Activated CD4-positive, alpha-beta memory T cell treated with anti-CD3 and anti-CD28 coated beads for 36 hours (primary cell): ENCODE data around the gene LRBA. TPM values are rescaled to one million over a fixed set of nuclear protein-coding genes. Genes with fewer than 3 reads are reported as not detected.

Source experiments
- CTCF ChIA-PET: fragments of 350-600 bp; sonication (Branson Sonifier 250); formaldehyde crosslinking; loops from one replicate; lab custom pipeline; 2021; ENCODE audit warnings: antibody characterized with exemption, inconsistent platforms; lab: Charles Lee
- POLR2A ChIA-PET: fragments of 350-600 bp; sonication (Branson Sonifier 250); formaldehyde crosslinking; loops from one replicate; lab custom pipeline; 2021; ENCODE audit warnings: antibody characterized with exemption; lab: Charles Lee
- DNase-seq: peaks from one replicate; pipeline ENCODE4 v3.0.0-alpha.2; 2020
- H3K27ac Mint-ChIP-seq: one replicate; pipeline ENCODE4 v1.8.0; 2021; ENCODE audit warnings: mixed read lengths
- H3K27me3 Mint-ChIP-seq: one replicate; pipeline ENCODE4 v1.8.0; 2021; ENCODE audit warnings: mixed read lengths
- H3K36me3 Mint-ChIP-seq: one replicate; pipeline ENCODE4 v1.8.0; 2021; ENCODE audit warnings: mixed read lengths
- H3K4me1 Mint-ChIP-seq: one replicate; pipeline ENCODE4 v1.8.0; 2021; ENCODE audit warnings: low read depth, mixed read lengths
- H3K4me3 Mint-ChIP-seq: one replicate; pipeline ENCODE4 v1.8.0; 2021; ENCODE audit warnings: mild to moderate bottlenecking, mixed read lengths
- H3K9me3 Mint-ChIP-seq: one replicate; pipeline ENCODE4 v1.8.0; 2021; ENCODE audit warnings: mixed read lengths
- intact Hi-C: fragments of 100-400 bp; cut with micrococcal nuclease; formaldehyde crosslinking; loops from one replicate; pipeline ENCODE4 v1.15.1; 2023
- total RNA-seq, 2 experiments: library from RNA; stranded (reverse); gene quantifications; one replicate each; pipeline ENCODE4 v1.2.3, GENCODE V29; 2021

The LRBA gene
- total RNA-seq, 2 experiments from 2014 or later = 62.4 to 63.7 TPM

- Mint-ChIP-seq H3K4me3 (no peak overlapping the region), H3K27me3 (no peaks in the 10 kb centered on the region), H3K9me3 (no peaks in the 10 kb centered on the region), H3K4me1 (no peaks in the 10 kb centered on the region), H3K27ac (no peak overlapping the region), H3K36me3 (peaks cover 7% of the 10 kb centered on the region)
- intact Hi-C loops = no loop called here
- CTCF ChIA-PET = no interaction called here
- POLR2A ChIA-PET = no interaction called here
- no peak for DNase-seq
Observed at GRCh38 chr4:150714462-150715438, 300.3 kb downstream of the LRBA start.

DNA sequence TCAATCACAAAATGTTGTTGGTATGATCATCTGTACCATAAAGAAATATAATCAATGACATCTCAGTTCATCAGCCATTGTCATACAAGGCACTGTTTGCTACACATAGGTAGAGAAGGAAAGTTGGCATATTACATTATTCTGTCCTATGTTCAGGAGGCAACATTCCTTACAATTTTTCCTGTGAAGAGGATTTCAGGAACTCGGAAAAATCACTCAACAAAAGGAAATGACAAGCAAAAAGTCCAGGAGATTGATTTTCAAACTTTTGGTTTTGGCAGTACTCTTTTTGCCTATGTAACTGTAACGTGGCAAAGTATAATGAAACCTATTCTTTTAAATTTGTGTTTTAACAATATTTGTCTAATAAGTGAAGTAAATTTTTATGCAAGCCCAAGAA lies 301.8 kb downstream of the LRBA start:
- intact Hi-C loops = no loop called here
- Mint-ChIP-seq H3K4me1 (no peaks in the 10 kb centered on the region), H3K36me3 (peaks cover 5% of the 10 kb centered on the region), H3K4me3 (no peak overlapping the region), H3K27ac (no peak overlapping the region), H3K27me3 (no peaks in the 10 kb centered on the region), H3K9me3 (no peaks in the 10 kb centered on the region)
- DNase-seq = no peak
- ChIA-PET POLR2A (no interaction called here), CTCF (no interaction called here)

DNA sequence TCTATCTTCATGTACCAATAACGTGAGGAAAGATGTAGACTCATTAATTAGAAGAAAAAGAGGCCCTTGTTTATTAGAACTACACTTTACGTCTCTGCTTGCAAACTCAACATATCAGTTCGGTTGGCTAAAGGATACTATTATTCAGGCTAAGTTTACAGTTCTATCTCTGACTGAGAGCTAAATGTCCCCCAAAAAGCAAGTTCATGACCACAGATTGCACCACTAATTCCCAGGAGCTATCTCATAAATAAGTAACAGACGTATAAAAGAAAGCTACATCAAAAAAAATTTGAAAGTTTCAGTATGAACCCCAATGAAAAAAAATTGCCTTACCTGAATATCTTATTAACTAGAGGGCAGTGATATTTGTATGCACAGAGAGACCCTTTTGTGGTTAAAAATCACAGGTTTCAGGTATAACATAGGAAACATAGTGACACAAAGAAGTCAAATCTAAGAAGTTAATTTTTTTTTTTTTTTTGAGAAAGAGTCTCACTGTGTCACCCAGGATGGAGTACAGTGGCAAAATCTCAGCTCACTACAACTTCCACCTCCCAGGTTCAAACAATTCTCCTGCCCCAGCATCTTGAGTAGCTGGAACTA lies 304.2 kb downstream of the LRBA start:
- no peak for DNase-seq
- Mint-ChIP-seq H3K36me3 (peaks cover 5% of the 10 kb centered on the region), H3K4me3 (no peak overlapping the region), H3K27ac (no peak overlapping the region), H3K9me3 (no peaks in the 10 kb centered on the region), H3K4me1 (no peaks in the 10 kb centered on the region), H3K27me3 (no peaks in the 10 kb centered on the region)
- ChIA-PET CTCF (no interaction called here), POLR2A (interaction anchor here (0.9 kb wide), 1 partner anchor 13 kb away, joined by 4 read pairs; no protein-coding TSS in a partner anchor)
- intact Hi-C loops = no loop called here

GRCh38 chr4:150708004-150708403 lies 307.1 kb downstream of the LRBA start:
- ChIA-PET POLR2A (no interaction called here), CTCF (no interaction called here)
- Mint-ChIP-seq H3K4me1 (no peaks in the 10 kb centered on the region), H3K4me3 (no peak overlapping the region), H3K27ac (no peak overlapping the region), H3K36me3 (peaks cover 3% of the 10 kb centered on the region), H3K27me3 (no peaks in the 10 kb centered on the region), H3K9me3 (no peaks in the 10 kb centered on the region)
- DNase-seq = no peak
- intact Hi-C loops = no loop called here

DNA sequence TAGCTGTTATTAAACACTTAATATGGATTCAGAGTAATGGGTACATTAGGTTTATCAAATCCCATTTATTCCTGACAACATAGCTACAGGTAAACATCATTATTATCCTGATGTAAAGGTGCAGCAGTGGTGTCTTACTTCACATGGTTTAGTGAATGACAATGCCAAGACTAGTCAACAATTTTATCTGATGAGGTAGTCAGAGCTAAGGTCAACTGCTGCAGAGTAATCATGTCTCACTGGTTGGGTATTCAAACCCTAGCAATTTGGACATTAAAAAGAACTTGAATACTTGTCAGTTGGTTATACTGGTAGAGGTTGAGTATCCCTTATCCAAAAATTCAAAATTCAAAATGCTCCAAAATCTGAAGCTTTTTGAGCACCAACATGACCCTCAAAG lies 315.5 kb downstream of the LRBA start:
- CTCF ChIA-PET = no interaction called here
- Mint-ChIP-seq H3K27ac (no peak overlapping the region), H3K9me3 (no peaks in the 10 kb centered on the region)

DNA sequence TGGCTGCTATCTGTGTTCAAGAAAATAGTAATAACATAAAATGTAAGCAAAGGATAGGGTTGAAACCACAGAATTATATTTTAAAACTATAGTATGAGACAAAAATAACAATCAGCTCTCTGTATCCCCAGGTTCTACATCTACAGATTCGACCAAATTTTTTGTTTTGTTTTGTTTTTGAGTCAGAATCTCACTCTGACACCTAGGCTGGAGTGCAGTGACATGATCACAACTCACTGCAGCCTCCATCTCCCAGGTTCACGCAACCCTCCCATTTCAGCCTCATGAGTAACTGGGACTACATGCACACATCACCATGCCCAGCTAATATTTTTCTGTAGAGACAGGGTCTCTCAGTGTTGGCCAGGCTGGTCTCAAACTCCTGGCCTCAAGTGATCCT lies 319.9 kb downstream of the LRBA start:
- H3K27ac Mint-ChIP-seq = no peak overlapping the region
- no peak overlapping the region for H3K4me3 Mint-ChIP-seq
- intact Hi-C loops = no loop called here
- no peaks in the 10 kb centered on the region for H3K9me3 Mint-ChIP-seq
- no peak for DNase-seq
- H3K36me3 Mint-ChIP-seq = peaks cover 4% of the 10 kb centered on the region
- peaks cover 5% of the 10 kb centered on the region for H3K4me1 Mint-ChIP-seq
- H3K27me3 Mint-ChIP-seq = no peaks in the 10 kb centered on the region
- POLR2A ChIA-PET = no interaction called here
- CTCF ChIA-PET = no interaction called here

More for the DNA sequence above, 315.5 kb downstream of the LRBA start:
- no peak for DNase-seq
- intact Hi-C loops = no loop called here
- Mint-ChIP-seq H3K4me1 (peaks cover 2% of the 10 kb centered on the region), H3K4me3 (no peak overlapping the region), H3K36me3 (no peaks in the 10 kb centered on the region), H3K27me3 (no peaks in the 10 kb centered on the region)
- POLR2A ChIA-PET = no interaction called here

- H3K36me3 Mint-ChIP-seq = peaks cover 4% of the 10 kb centered on the region
- intact Hi-C loops = no loop called here
- no peaks in the 10 kb centered on the region for H3K27me3 Mint-ChIP-seq
- no peak for DNase-seq
- H3K4me3 Mint-ChIP-seq = no peak overlapping the region
- H3K4me1 Mint-ChIP-seq = peaks cover 5% of the 10 kb centered on the region
- ChIA-PET POLR2A (no interaction called here), CTCF (interaction anchor here (0.7 kb wide), 2 partner anchors 125 to 403 kb away, joined by 3 to 5 read pairs; no protein-coding TSS in a partner anchor)
- no peaks in the 10 kb centered on the region for H3K9me3 Mint-ChIP-seq
- H3K27ac Mint-ChIP-seq = no peak overlapping the region
Observed at GRCh38 chr4:150694438-150694837, 320.6 kb downstream of the LRBA start.

- ChIA-PET POLR2A (no interaction called here), CTCF (no interaction called here)
- Mint-ChIP-seq H3K27ac (no peak overlapping the region), H3K36me3 (peaks cover 8% of the 10 kb centered on the region), H3K9me3 (no peaks in the 10 kb centered on the region), H3K4me1 (no peaks in the 10 kb centered on the region), H3K4me3 (no peak overlapping the region), H3K27me3 (no peaks in the 10 kb centered on the region)
- intact Hi-C loops = no loop called here
- DNase-seq = no peak
Observed at GRCh38 chr4:150683775-150684350, 331.2 kb downstream of the LRBA start.

DNA sequence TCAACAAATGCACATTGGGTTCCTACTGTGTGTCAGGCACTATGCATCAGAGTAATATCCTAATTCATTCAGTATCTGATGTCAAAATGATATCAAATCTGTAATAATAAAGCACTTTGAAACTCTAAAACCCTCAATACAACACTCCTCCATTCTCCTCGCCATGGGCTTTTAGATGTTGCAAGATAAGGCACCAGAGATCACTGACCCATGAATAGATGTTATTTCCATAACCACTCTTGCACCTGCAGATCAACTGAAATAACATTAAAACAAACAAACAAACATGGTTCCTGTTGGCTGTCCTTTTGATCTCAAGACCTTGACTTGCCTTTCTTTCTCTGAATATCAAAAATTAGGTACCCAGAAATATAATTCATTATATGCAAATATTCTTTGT lies 333.0 kb downstream of the LRBA start:
- H3K9me3 Mint-ChIP-seq = no peaks in the 10 kb centered on the region
- intact Hi-C loops = no loop called here
- H3K4me1 Mint-ChIP-seq = no peaks in the 10 kb centered on the region
- no peak overlapping the region for H3K4me3 Mint-ChIP-seq
- H3K36me3 Mint-ChIP-seq = peaks cover 12% of the 10 kb centered on the region
- ChIA-PET CTCF (no interaction called here), POLR2A (no interaction called here)
- H3K27me3 Mint-ChIP-seq = no peaks in the 10 kb centered on the region
- H3K27ac Mint-ChIP-seq = no peak overlapping the region
- no peak for DNase-seq

GRCh38 chr4:150681063-150681462 lies 334.0 kb downstream of the LRBA start:
- Mint-ChIP-seq H3K27me3 (no peaks in the 10 kb centered on the region), H3K4me1 (no peaks in the 10 kb centered on the region), H3K4me3 (no peak overlapping the region), H3K36me3 (peaks cover 12% of the 10 kb centered on the region), H3K27ac (no peak overlapping the region), H3K9me3 (no peaks in the 10 kb centered on the region)
- CTCF ChIA-PET = no interaction called here
- intact Hi-C loops = no loop called here
- POLR2A ChIA-PET = no interaction called here
- no peak for DNase-seq

DNA sequence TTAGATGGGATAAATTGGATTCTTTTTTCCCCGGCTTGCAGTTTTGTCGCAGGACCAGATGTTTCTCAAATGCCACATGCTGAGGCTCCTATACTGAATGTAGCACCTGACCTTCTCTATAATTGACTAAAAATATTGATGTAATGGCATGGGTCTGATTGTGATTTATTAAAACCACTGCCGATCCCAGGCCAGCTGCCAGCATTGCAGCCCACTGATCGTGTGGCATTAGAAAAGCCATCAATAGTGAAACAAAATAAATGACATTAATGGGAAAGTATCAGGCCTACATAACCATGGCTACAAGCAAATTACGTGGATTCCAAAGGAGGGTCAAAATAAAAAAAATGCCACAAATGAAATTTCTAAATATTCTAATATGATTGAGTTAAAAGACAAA lies 334.4 kb downstream of the LRBA start:
- DNase-seq = no peak
- intact Hi-C loops = no loop called here
- H3K9me3 Mint-ChIP-seq = no peaks in the 10 kb centered on the region
- no peak overlapping the region for H3K27ac Mint-ChIP-seq
- H3K36me3 Mint-ChIP-seq = peaks cover 12% of the 10 kb centered on the region
- POLR2A ChIA-PET = no interaction called here
- H3K4me1 Mint-ChIP-seq = no peaks in the 10 kb centered on the region
- no peak overlapping the region for H3K4me3 Mint-ChIP-seq
- CTCF ChIA-PET = no interaction called here
- no peaks in the 10 kb centered on the region for H3K27me3 Mint-ChIP-seq

GRCh38 chr4:150679765-150680343 lies 335.2 kb downstream of the LRBA start:
- no peak overlapping the region for H3K4me3 Mint-ChIP-seq
- peaks cover 12% of the 10 kb centered on the region for H3K36me3 Mint-ChIP-seq
- CTCF ChIA-PET = no interaction called here
- H3K4me1 Mint-ChIP-seq = no peaks in the 10 kb centered on the region
- intact Hi-C loops = no loop called here
- no peaks in the 10 kb centered on the region for H3K27me3 Mint-ChIP-seq
- H3K9me3 Mint-ChIP-seq = no peaks in the 10 kb centered on the region
- POLR2A ChIA-PET = no interaction called here
- no peak for DNase-seq
- H3K27ac Mint-ChIP-seq = no peak overlapping the region
